IPS DF 4.7 (cell line): Measurements from ENCODE around the gene GRM8.
A peak's percentile ranks its signal among the peaks of the same experiment; 100 is the strongest.

Experiments
- DNase-seq: peaks from one replicate; pipeline ENCODE4 v3.0.0-alpha.2; 2013; ENCODE audit warnings: low spot score; ENCODE audit errors: extremely low read depth

Gene GRM8

DNA sequence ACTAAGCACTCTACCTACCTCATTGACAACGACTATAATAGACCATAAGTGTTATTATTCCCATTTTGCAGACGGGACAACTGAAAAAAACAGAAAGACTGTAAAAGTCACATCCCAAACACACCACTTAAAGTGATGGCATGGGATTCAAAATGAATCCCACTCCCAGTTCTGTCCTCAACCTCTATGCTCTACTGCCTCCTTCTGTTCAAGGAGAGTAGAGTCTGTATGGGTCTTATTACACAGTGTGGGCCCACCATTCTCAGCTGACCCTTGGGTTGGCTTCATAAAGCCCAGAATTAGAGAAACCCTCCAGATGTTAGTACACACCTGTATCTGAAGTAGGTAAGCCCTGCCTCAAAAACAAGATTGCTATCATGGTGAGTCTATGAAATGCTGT lies 102.2 kb downstream of the GRM8 start:
- DNase-seq = peak; percentile 9

DNA sequence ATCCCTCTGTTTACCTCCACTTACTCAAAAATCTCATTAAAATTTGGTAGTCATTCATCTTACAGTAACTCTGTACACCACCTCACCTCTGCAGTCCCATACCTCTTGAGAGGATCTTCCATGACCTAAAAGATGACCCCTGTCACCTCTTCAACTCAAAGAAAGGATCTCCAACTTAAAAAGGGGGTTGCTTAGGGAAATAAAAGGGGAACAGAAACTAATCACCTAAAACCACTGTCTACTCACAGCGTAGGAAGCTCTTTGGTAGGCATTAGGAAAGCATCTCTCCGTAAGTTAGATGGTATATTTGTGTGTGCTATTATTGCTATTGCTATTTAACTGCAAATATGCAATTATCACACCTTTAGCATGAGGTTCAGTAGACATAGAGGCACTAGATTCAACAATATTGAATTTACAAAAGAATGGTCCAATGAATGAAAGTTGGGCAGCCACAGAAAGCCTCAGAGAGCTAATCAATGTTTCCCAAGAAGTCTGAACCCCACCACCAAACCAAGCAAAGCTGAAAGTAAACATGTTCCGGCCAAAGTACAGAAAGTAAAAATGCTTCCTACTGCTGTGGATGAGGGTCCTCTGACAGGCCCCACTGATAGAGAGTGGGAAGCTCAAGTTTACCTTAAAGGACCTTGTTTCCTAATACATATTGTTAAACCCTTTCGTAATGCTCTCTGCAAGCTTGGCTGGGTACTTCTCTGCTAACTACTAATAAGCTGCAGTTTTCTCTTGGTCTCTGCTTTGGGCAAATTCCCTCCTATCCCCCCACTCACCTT lies 105.8 kb downstream of the GRM8 start:
- DNase-seq = no peak

DNA sequence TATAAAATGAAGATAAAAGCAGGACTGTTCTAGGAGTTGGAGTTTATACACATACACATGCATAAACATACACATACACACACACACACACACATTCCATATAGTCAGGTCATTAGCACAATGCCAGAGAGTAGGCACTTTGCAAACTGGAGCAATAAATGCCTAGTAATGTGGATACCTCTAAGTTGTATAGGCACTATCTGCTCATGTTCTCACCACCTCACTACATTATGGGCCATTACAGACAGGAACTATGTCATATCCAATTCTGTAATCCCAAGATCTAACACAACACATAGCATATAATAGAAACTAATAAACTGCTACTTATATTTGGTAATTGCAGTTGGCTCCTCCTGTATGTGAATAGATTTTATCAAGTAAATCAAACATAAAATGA lies 115.6 kb downstream of the GRM8 start:
- no peak for DNase-seq

GRCh38 chr7:127135871-127136485 lies 116.8 kb downstream of the GRM8 start:
- no peak for DNase-seq

- no peak for DNase-seq
Measured at GRCh38 chr7:127123220-127123619, 129.5 kb downstream of the GRM8 start.

- DNase-seq = no peak
Measured at GRCh38 chr7:127119517-127119916, 133.2 kb downstream of the GRM8 start.

GRCh38 chr7:127114742-127115265 lies 137.9 kb downstream of the GRM8 start:
- DNase-seq = no peak

- peak; percentile 62 for DNase-seq
Measured at GRCh38 chr7:127107601-127108007, 145.1 kb downstream of the GRM8 start.

- DNase-seq = no peak
Measured at GRCh38 chr7:127093340-127093739, 159.4 kb downstream of the GRM8 start.

- no peak for DNase-seq
Measured at GRCh38 chr7:127091620-127092019, 161.1 kb downstream of the GRM8 start.

DNA sequence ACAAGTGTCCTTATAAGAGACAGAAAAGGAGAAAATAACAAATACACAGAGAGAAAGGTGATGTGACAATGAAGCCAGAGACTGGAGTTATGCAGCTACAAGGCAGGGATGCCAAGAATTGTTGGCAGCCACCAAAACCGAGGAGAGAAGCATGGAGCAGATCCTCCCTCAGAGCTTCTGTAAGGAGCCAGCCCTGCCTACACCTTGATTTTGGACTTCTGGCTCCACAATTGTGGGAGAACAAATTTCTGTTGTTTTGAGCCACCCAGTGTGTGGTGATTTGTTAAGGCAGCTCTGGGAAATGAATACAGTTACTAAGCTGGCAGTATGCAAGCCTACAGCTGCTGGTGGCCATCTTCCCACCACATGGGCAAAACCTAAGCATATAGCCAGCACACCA lies 163.6 kb downstream of the GRM8 start:
- DNase-seq = no peak

GRCh38 chr7:127081539-127081938 lies 171.2 kb downstream of the GRM8 start:
- no peak for DNase-seq

GRCh38 chr7:127080576-127080975 lies 172.2 kb downstream of the GRM8 start:
- no peak for DNase-seq

DNA sequence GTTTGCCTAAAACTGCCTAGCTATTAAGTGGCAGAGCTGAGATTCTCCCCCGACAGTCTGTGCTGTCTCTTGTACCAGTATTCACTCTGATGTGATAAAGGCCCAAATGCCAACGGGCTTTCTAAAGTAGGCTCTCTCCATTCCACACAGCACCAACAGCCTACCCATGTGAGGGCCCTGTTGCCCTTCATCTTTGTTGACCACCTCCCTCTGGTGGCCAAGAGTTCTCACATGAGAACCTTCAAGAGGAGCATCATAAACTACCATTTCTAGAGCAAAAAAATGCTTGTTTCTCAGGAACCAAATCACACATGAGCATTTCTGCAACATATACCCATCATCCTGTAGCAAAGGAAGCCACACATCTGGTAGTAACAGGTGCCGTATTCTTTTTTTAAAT lies 185.8 kb downstream of the GRM8 start:
- DNase-seq = peak; percentile 11

DNA sequence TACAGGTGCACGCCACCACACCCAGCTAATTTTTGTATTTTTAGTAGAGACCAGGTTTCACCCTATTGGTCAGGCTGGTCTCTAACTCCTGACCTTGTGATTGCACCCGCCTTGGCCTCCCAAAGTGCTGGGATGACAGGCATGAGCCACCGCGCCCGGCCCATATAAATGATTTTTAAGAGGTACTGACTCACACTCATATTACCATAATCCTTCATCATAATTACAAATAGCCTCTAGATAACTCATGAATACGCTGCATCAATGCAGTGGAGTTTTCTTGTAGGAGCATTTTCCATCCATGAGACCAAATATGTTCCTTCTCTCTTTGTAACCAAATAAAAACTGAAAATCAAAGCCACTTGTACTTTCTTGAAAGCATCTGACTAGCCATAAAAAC lies 193.3 kb downstream of the GRM8 start:
- DNase-seq = no peak

- DNase-seq = no peak
Measured at GRCh38 chr7:127057918-127058317, 194.8 kb downstream of the GRM8 start.

GRCh38 chr7:127056202-127056601 lies 196.5 kb downstream of the GRM8 start:
- no peak for DNase-seq

DNA sequence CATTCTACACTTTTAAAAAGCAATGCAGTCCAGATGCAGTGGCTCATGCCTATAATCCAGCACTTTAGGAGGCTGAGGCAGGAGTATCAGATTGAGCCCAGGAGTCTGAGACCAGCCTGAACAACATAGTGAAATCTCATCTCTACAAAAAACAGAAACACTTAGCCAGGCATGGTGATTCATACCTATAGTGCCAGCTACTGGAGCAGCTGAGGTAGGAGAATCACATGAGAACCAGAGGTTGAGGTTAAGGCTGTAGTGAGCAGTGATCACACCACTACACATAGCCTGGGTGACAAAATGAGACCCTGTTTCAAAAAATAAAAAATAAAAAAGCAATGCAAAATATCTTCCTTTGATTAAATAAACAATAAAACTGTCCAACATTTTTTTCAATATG lies 205.2 kb downstream of the GRM8 start:
- DNase-seq = no peak

- no peak for DNase-seq
Measured at GRCh38 chr7:127041689-127042452, 210.9 kb downstream of the GRM8 start.

DNA sequence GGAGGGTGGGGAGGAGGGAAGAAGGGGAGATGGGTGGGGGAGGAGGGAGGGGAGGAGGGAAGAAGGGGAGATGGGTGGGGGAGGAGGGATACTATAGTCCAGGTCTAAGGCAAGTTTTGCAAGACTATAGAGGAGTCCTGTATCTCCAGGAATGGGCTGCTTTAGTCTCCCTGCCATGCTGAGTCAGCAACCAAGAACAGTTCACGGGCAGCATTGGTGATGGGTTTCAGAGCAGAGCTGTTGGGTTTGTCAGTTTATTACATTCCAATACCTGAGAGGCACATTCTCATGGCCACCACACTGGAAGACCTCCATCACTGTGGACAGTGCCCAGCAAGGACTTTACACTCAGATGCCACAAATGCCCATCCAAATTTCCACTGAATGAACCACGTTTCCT lies 212.7 kb downstream of the GRM8 start:
- no peak for DNase-seq

DNA sequence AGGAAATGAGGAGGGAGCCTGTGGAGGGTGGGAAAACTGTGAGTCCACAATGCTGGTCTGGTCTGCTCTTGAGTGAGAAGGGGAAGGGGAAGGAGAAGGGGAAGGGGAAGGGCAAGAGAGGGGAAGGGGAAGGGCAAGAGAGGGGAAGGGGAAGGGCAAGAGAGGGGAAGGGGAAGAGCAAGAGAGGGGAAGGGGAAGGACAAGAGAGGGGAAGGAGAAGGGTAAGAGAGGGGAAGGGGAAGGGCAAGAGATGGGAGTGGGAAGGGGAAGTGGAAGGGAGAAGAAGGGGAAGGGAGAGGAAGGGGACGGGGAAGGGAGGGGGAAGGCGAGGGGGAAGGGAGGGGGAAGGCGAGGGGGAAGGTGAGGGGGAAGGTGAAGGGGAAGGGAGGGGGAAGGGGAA lies 213.2 kb downstream of the GRM8 start:
- DNase-seq = no peak

DNA sequence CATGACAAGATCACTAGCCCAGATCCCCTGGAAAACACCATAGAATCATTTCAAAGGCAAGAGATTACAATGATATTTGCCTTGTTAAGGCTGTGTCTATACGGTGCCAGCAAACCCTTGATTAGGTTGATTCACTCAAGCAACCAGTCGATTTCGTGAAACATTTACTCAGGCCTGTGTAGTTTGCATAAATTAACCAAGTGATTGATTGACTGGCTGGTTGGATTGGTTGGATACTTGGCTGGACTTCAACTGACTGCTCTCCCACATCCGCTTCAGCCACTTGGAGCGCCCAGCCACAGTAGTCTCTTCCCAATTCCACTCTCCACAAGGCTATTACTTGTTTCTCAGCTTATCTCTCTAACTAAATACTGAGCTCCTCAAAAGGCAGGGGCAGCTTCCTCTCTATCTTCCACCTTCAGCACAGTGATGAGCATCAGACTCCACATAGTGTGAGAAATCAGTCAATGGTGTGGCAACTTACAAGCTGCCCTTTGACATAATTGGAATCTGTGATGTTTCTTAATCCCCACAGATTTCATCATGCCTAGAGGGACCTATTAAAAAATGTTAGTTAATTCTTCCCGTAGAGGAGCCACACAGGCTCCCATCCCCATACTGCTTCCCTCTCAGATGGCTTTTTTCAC lies 217.4 kb downstream of the GRM8 start:
- DNase-seq = no peak
